ENCODE results near the gene DAB1.

The DAB1 gene

DNA sequence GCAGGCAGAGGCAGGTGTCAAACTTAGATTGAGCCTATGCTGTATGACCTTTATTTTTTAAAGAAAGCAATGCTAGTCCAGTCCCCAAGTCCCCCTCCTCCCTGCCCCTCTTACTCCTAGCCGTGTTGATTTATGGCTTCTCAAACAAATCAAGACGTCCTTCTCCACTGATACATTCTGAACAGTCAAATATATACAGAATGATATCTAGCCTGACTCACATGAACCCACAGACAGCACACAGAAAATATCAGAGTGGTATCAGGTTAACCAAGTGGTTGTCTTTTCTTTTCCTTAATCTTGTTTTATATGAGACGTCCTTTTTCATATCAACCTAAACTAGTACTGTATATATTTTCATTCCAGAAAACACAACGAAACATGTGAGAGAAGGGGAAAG is 13.4 kb downstream of the DAB1 start:
- no peak for DNase-seq

DNA sequence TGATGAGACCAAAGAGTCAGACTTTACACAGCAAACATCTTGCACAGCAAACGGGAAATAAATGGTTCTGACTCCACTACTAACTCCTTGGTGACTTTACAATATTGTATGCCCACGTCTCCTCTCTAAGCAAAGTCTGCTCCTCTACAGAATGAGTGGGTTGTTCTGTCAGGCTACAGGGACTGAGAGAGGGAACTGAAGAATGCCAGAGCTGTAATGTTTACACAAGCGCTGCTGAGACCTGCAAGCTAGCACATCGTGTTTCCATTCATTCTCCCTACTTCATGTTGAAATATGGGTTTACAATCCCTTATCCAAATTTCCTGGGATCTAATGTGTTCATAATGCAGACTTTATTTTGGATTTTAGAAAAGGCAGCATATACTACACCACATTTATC is 15.9 kb downstream of the DAB1 start:
- no peak for DNase-seq

DNA sequence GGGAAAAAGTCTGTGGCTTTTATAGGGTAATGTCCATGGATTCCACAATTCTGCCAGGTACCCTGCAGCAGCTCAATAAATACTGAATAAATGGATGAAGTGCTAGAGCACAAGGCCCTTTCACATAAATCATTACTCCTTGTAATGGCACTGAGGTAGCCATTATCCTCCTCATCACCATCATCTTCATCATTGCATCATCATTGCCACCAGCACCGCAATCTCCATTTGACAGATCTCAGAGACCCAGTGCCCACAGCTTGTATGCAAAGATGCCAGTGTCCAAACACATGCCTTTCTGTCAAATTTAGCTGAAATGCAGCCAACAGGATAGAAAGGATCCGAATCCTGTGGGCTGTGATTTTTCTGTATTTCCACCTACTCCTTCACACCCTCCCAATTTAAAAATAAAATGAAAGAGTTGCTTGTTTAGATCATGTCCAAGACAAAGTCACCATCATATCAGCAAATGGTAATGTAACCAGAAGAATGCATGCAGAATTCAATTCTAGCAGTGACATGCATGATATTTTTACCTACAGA is 17.4 kb downstream of the DAB1 start:
- DNase-seq = no peak

DNA sequence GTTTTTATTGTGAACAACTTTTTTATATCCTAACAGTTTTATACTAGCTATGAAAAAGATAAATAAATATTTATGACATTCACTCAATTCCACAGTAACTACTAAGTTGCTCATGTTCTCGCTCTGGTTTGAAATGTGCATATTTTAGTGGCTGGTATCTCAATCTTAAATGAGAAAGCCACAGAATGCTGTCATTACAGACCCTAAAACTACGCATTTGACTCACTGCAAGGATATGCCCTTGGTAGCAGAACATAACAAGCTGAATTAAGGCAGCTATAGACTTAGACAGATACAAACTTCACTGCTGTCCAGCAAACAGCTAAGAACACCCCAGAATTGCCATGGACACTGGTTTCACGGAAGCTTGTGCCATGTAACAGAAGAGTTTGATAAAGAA is 19.0 kb downstream of the DAB1 start:
- no peak for DNase-seq

DNA sequence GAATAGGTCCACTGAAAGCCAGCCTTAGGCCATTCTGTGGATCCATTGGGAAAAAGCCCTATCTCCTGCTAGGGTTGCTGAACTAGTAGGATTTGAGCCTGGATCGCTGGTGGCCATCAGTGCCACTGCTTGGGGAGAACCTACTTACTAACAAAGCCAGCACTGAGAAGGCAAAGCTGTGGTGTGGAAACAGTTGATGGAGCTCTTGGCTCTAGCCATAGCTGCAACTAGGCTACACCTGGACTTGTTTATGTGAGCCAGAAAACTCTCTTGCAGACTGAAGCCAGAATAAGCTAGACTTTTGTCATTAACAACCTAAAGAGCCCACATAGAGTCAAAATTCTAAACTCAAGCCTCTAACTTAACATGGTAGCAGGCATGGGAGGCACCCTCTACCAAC is 20.7 kb downstream of the DAB1 start:
- DNase-seq = no peak

DNA sequence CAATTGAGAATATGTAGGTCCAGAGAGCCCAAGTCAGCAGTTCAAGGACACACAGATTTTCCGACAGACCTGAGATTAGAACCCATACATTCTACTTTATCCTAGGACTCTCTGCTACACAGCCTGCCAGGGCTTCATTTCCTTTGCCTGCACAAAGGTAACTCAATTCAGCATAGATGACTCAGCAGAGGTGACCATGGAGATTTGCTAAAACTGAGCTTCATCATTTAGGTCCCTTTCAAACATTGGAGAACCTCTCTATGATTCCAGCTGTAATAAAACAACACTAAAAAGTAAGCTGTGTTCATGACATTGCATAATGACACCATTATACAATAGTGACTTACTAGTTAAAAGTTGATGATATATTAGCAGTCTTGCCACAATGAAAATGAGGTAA is 22.2 kb downstream of the DAB1 start:
- DNase-seq = no peak

DNA sequence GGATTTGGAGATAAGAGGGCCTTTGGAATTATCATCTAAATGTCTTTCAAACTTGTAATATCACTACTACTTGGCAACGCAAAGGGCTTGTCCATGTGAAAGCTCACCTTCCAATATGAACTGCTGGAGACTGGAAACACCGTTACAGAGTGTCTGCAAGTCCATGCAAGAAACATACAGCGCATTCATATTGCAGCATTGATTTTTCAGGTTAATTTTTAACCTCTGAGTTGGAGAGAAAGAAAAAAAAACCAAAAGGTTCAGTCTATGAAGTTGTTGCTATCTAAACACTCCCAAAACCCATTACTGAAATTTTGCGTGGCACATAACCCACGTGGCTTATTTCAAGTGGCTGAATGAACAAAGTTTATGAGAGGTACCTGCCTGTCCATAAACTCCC is 23.8 kb downstream of the DAB1 start:
- no peak for DNase-seq

DNA sequence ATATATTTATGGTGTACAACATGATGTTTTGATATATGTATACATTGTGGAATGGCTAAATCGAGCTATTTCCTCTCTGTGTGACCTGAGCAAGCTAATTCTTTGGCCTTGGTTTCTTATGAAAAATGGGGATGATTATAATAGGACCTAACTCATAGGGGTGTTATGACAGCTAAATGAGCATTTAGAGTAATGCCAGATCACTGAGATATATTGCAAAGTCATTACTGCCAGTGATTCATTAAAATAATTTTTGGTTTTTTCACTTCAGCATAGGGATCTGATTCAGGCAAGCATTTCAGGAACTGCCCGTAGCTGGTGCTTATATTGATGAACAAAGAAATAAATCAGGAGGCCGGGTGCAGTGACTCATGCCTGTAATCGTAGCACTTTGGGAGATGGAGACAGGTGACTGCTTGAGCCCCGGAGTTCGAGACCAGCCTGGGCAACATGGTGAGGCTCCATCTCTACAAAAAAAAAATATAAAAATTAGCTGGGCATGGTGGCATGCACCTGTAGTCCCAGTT is 30.7 kb downstream of the DAB1 start:
- no peak for DNase-seq

DNA sequence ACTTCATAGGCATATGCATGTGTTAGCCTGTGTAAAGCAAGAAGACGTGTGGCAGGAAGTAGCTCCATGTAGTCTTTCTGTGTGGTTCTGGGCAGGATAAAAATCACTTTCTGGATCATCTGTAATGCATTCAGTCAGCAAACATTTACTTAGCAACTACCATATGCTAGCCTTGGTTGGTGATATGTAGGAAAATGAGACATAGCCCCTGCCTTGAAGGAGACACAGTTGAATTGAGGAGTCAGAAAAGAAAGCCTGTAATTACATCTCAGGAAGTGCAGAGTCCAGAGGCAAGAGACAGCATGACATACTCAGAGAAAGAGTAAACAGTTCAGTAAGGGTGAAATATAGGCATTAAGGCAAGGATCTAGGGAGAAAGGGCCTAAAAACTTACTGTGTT is 38.5 kb downstream of the DAB1 start:
- no peak for DNase-seq

DNA sequence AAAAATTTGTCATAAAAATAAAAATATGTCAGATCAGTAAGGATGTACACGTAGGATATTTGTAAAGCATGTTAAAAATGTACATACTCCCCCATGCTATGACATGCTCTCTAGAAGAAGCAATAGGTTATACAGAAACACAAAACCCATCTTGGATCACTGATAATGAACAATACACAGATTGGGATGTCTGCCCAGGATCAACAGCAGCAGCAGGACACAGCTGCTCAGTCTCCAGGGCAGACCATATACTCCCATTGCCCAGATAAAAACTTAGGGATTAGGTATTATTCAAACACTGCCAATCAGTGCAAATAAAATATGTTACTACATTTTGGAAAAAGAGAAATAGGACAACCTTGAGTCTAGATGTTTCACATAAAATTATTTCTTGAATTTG is 39.0 kb downstream of the DAB1 start:
- DNase-seq = no peak

DNA sequence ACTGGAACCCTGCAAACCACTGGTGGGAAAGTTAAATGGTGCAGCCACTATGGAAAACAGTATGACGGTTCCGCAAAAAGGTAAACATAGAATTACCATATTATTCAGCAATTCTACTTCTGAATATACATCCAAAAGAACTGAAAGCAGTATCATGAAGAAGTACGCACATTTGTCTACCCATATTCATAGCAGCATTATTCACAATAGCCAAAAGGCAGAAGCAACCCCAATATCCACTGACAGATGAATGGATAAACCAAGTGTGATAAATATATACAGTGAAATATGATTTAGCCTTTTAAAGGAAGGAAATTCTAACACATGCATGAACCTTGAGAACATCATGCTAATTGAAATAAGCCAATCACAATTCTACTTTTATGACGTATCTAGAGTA is 39.6 kb downstream of the DAB1 start:
- DNase-seq = no peak

DNA sequence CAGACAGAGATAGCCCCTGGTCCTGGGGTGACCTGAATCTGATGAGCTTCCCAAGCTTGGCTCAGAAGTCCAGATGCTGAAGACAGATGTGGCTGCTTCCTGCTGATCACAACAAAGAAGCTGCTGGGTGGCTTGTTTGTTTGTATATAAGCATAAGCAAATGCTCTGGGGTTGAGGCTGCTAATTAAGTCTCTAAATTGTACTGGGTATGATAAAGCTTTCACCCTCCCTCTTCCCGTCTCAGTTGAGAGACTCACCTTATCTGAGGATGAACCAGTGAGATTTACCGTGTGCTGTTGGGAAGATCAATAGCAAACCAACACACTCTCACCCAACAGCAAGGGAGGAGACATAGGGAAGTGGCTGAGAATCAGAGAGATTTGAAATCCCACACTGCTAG is 42.0 kb downstream of the DAB1 start:
- no peak for DNase-seq

DNA sequence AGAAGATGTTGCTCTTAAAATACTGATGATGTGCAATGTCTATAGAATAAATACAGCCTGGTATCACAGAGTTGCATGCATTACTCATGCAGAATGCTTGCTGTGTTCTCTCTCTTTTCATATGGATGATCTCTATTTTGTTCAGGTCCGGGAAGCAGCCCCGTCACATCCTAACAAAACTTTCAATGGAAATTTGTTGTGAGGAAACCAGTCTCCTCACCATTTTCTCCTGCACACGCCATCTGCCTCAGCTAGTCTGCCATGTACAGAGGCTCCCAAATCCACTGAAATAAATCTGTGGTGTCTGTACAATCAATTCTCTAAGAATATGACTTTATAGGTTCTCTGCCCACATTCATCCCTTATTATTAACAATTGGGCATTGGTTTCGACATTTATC is 42.4 kb downstream of the DAB1 start:
- no peak for DNase-seq

DNA sequence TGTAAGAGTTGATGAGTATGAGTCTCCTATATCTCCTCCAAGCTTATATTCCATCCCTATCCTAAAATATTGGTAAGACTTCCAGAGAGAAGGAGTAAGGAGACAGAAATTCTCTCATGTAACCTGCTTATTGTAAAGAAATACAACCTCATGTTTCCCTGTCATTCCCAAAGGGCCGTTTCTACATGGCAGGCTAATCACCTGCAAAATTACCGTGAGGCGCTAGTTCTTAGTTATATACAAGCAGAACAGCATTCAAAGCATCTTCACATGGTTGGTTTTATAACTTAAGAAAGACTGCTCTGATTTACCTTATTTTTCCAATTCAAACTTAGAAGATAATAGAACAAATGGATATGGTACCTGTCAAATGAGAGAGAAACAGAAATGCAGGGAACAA is 42.9 kb downstream of the DAB1 start:
- DNase-seq = no peak

DNA sequence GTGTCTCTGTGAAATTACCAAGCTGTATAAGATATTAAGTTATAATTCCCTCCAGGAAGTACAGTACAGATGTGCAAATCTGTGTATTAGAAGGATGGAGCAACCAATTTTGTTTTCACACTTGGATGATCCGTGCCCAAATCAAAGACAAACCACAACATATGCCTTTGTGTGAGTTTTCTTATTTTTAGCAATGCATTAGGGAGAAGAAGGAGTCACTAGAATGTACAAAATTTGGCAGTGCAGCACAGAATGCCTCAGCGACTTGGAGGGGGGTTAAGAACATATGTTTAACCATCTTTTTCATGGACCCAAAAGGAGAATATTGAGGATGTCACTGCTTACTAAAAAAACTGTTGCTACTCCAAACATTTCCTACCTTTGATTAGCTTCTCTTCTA is 45.3 kb downstream of the DAB1 start:
- DNase-seq = no peak

DNA sequence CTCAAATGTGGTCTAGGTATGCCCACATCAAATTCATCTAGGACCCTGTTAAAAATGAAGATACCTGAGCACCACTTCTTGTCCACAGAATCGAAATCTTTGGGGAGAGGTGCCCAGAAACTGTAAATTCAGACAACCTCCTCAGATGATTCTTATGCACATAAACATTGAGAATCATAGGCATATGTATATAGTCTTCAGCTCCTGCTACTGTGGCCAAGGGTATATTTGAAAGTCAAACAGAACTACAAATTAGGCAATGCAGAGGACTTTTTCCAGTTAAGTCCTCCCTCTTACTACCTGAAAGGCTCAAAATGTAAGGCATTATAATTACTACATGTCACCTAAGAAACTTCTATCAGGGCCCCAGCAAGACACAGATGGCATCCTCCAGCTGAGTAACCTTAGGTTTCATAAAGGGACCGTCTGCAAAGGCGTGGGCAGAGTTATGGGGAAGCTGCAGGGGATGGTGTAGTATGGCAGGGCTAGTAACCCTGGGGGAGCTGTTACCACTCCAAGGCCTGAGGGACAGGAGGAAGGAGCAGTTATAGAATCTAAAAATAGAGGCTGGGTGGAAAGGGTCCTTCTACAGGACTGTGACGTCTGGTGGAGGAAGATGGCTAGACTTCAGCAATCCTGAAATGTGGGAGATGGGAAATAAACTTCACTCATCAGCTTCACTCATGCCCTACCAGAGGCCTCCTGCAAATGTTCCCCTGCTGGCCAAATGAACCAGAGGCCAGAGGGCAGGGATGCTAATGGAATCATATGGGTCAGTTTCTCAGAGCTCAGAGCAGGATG is 46.3 kb downstream of the DAB1 start:
- DNase-seq = no peak

DNA sequence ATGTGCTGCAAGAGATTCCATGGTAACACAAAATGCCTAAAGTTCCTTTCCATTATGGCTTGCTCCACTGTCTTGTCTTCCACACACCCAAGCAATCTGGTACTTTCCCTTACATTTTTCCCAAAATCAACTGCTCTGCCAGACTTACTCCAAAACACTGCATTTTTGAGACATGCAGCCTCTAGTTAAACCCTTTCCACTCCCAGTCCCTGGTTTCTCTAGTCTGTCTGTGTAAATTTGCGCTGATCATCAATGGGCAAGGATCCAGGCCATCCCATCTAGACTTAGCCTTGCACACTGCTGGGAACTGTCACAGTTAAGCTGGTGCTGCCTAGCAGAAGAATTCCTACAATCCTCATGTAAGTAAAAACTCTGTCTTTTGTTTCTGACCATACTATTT is 47.8 kb downstream of the DAB1 start:
- DNase-seq = no peak

DNA sequence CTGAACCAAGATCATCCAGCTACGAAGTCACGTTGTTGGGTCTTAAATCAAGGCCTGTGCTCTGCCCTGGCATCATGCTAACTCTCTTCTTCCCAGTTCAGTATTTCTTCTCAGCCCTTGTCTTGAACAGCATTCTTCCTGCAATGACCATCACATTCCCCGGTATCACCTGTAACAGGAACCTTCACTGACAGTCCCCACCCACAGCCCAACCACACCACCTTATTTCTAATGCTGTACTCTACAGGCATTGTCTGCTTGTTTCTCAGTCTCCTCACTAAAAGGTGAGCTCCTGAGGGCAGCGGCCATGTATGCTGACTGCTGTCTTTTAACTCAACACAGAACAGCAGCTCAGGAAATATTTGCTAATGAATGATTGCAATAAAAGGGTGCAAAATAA is 54.0 kb downstream of the DAB1 start:
- no peak for DNase-seq

DNA sequence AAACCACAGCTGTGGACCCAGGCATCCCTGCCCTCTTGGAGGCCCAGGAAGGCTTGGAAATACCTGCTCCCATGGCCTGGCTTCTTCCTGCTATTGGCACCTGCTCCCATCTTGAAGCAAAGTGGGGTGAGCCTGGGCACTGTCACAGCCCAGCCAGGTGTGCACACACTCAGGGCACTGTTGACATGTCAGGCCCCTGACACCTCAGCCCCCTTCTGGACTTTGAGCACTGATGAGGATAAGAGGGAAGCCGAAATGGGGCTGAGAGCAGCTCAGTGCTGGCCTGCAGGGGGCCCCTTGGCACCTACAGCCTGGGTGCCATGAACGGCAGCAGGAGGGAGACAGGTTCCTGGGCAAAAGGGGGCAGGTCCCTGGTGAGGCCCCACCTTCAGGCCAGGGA is 55.9 kb downstream of the DAB1 start:
- DNase-seq = no peak

DNA sequence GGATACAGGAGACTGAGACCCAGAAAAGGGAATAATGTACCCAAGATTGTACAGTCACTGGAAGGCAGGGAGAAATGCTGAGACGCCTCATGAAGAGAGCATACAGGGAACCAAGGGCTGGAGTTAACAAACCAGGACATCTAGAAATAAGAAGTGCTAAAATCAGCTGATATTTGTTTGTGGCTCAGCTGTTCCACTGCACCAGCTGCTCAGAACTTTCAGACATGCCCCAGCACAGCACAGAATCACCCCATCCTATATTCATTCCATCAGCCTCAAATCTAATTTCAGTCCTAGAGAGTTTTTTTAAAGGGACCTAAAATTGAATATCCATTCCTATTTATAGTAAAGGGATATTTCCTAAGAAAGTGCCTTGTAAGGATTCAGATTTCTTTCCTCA is 60.2 kb downstream of the DAB1 start:
- no peak for DNase-seq

DNA sequence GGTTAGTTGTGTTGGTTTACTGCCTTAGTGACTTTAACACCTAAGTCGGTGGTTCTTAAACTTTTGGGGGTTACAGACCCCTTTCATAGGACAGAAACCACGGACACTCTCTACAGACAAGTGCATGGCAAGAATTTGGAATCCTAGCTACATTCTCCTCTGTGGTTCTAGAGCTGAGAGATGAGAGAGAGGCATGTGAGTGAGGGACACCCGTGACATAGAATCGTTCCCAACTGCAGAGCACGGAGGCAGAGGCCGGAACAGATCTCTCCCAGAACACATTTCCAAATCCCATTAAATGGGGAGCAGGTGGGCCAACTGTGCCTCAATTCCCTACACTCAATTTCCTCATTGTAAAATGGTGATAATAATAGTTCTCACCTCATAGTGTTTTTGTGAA is 60.7 kb downstream of the DAB1 start:
- no peak for DNase-seq

DNA sequence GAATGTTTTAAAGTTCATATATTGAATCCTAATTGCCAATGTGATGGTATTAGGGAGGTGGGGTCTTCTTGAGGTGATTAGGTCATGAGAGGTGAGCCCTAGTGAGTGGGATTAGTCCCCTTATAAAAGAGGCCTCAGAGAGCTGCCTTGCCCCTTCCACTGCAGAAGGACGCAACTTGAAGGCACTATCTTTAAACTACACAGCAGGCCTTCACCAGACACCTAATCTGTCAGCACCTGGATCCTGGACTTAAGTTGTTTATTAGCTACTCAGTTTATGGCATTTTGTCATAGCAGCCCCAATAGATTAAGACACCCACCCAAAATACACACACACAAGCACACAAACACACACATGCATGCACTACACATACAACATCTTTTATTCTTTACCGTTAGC is 61.4 kb downstream of the DAB1 start:
- no peak for DNase-seq

DNA sequence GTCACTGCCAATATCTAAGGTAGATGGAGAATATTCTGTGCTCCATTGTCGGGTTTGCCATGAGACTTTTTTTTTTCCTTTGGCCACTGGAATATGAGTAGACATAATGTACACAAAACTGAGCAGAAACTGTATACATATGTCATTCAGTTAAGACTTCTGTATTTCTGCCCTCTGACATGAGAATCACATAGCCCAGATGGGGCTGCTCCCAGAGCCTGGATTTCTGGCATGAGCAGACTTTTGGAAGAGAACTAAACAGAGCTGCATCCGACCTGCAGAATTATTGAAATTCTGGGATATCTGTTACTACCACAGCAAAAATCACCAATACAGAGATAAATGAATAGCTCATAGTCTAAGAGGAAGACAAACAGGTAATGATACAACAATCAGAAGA is 62.3 kb downstream of the DAB1 start:
- no peak for DNase-seq

DNA sequence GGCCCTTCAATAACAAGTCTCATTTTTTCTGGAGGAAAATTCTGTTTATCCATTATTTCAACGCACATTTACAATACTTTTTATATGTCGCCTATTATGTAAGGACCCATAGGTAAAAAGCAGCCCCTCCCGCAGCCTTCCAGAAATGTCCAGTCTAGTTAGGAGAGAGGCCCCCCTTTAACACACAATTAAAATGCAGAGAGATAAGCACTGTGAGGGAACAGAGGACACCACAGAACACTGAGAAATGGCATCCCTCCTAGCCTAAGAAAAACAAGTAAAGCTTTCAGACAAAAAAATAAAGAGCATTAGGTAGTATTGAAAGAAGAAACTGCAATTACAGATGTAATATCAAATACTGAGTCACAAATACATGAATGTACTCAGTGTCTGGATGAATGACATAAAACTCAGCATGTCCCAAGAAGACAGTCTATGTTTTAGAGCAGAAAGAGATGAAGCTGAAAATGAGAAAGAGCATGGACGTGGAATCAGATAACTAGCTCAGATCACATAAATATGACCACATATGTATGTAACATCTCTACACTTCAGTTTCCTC is 62.9 kb downstream of the DAB1 start:
- no peak for DNase-seq

DNA sequence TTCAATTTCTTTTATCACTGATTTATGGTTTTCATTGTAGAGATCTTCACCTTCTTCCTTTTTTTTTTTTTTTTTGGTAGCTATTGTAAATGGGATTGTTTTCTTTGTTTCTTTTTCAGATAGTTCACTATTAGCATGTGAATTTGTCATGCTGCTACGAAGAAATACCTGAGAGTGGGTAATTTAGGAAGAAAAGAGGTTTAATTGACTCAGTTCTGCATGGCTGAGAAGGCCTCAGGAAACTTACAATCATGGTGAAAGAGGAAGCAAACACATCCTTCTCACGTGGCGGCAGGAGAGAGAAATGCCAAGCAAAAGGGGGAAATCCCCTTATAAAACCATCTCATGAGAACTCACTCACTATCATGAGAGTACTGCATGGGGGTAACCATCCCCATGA is 66.4 kb downstream of the DAB1 start:
- no peak for DNase-seq
